K562 (cell line): ENCODE results near the gene BRD4. TPM values are rescaled to one million over a fixed set of nuclear protein-coding genes. Genes with fewer than 3 reads are reported as not detected.

Experiments used
- ARID2 ChIP-seq: fragments of 450-650 bp; IDR thresholded peaks from 2 replicates; pipeline ENCODE4 v1.6.1; 2017; ENCODE audit warnings: antibody characterized with exemption, mild to moderate bottlenecking
- BRF2 ChIP-seq: IDR thresholded peaks from 3 replicates; pipeline ENCODE4 v1.6.1; 2011; ENCODE audit warnings: borderline replicate concordance, mild to moderate bottlenecking; ENCODE audit not compliant: insufficient read length, insufficient read depth
- CTBP1 ChIP-seq: fragments of 450-650 bp; IDR thresholded peaks from 2 replicates; pipeline ENCODE4 v1.6.1; 2016; ENCODE audit warnings: borderline replicate concordance
- EP400 ChIP-seq: fragments of 450-650 bp; IDR thresholded peaks from 2 replicates; pipeline ENCODE4 v1.6.1; 2017; ENCODE audit warnings: antibody characterized with exemption, mild to moderate bottlenecking, moderate library complexity
- HDAC3 ChIP-seq: fragments of 450-650 bp; IDR thresholded peaks from 2 replicates; pipeline ENCODE4 v1.6.1; 2018; ENCODE audit warnings: borderline replicate concordance, mild to moderate bottlenecking, moderate library complexity; ENCODE audit not compliant: partially characterized antibody
- MCM3 ChIP-seq: fragments of 450-650 bp; IDR thresholded peaks from 2 replicates; pipeline ENCODE4 v1.6.1; 2016
- PCBP2 ChIP-seq: fragments of 200-400 bp; formaldehyde crosslinking; IDR thresholded peaks from 2 replicates; pipeline ENCODE4 v1.6.1; 2018; ENCODE audit warnings: low read length, low read depth, mild to moderate bottlenecking, moderate library complexity; ENCODE audit not compliant: poor library complexity, severe bottlenecking
- PHTF2 ChIP-seq: fragments of 250-450 bp; sonication (Bioruptor Pico); IDR thresholded peaks from 2 replicates; pipeline ENCODE4 v1.5.0; 2021; ENCODE audit warnings: mild to moderate bottlenecking
- RAD21 ChIP-seq, 2 experiments: fragments of 250-450 bp in 1 of 2; fragments of 450-650 bp in 1 of 2; sonication (Bioruptor Pico) in 1 of 2; formaldehyde crosslinking in 1 of 2; IDR thresholded peaks in 1 of 2; conservative IDR thresholded peaks in 1 of 2; 2 replicates each; pipeline versions ENCODE4 v1.4.0 to v1.8.0; 2020 to 2022; ENCODE audit warnings: mild to moderate bottlenecking in 2 of 2, moderate library complexity in 1 of 2
- RBM34 ChIP-seq: fragments of 200-400 bp; formaldehyde crosslinking; IDR thresholded peaks from 2 replicates; pipeline ENCODE4 v1.6.1; 2018; ENCODE audit warnings: low read length, borderline replicate concordance; ENCODE audit not compliant: insufficient read depth
- SREBF1 ChIP-seq: fragments of 150-350 bp; IDR thresholded peaks from 2 replicates; pipeline ENCODE4 v1.6.1; 2014; ENCODE audit warnings: antibody characterized with exemption, low read depth, low read length, borderline replicate concordance
- TAL1 ChIP-seq: fragments of 450-650 bp; IDR thresholded peaks from 2 replicates; pipeline ENCODE4 v1.6.1; 2016; ENCODE audit warnings: mild to moderate bottlenecking
- TEAD1 ChIP-seq, 2 experiments: fragments of 450-650 bp in 1 of 2; sonication (generic) in 1 of 2; formaldehyde crosslinking; IDR thresholded peaks; 2 replicates each; pipeline versions ENCODE4 v1.4.0 to v1.8.0; 2020 to 2022; ENCODE audit warnings: mild to moderate bottlenecking in 2 of 2, missing genetic modification reagents in 1 of 2
- ZNF398 ChIP-seq: fragments of 250-450 bp; sonication (Bioruptor Pico); IDR thresholded peaks from 2 replicates; pipeline ENCODE4 v1.8.0; 2021; ENCODE audit warnings: moderate library complexity, mild to moderate bottlenecking, inconsistent platforms
- polyA plus RNA-seq, 8 experiments: library from polyadenylated mRNA; depleted of rRNA in 4 of 8; stranded (reverse) in 5 of 8; unstranded in 3 of 8; fragments of >200 nt; fragmentation: Nextera tagmentation in 2 of 8; fragmentation: Illumina TruSeq in 1 of 8; extraction: Ambion mirVana in 2 of 8; extraction: Trizol in 1 of 8; gene quantifications; 2 replicates each; pipeline versions ENCODE4 v1.2.1 to v1.2.3, GENCODE V29; 2011 to 2014; ENCODE audit warnings: inconsistent platforms in 1 of 8, missing spikeins in 1 of 8
- total RNA-seq, 7 experiments: library from RNA; depleted of rRNA in 6 of 7; stranded (reverse); fragments of >200 nt in 6 of 7; fragmentation: Illumina TruSeq in 2 of 7; extraction: Trizol in 2 of 7; gene quantifications; 2 replicates each; pipeline versions ENCODE4 v1.2.1 to v1.2.3, GENCODE V29; 2011 to 2021; ENCODE audit warnings: low replicate concordance in 1 of 7
- TF ChIP-seq, protein P1 (sequence below): sonication (generic); formaldehyde crosslinking; IDR thresholded peaks from 2 replicates; pipeline ENCODE4 v1.8.1; 2023; ENCODE audit warnings: mild to moderate bottlenecking, missing genetic modification reagents

Gene BRD4
- total and polyA plus RNA-seq, 9 of the 15 experiments (the other 6 are each of a cell fraction or from before 2014, with no cell fraction given), result 1.8 to 105 (median 15.6) TPM

- TF ChIP-seq ZNF398 (CRISPR knock-in tag), result 0 out of 2 replicates have a peak, but pooled peaks have one; percentile 12
- no peak for TF ChIP-seq ARID2
- no peak for TF ChIP-seq HDAC3
- peak; percentile 76 for TF ChIP-seq EP400
- peak; percentile 51 for TF ChIP-seq CTBP1
- TF ChIP-seq SREBF1, result no peak
- TF ChIP-seq MCM3, result no peak
- TF ChIP-seq, protein P1, sequence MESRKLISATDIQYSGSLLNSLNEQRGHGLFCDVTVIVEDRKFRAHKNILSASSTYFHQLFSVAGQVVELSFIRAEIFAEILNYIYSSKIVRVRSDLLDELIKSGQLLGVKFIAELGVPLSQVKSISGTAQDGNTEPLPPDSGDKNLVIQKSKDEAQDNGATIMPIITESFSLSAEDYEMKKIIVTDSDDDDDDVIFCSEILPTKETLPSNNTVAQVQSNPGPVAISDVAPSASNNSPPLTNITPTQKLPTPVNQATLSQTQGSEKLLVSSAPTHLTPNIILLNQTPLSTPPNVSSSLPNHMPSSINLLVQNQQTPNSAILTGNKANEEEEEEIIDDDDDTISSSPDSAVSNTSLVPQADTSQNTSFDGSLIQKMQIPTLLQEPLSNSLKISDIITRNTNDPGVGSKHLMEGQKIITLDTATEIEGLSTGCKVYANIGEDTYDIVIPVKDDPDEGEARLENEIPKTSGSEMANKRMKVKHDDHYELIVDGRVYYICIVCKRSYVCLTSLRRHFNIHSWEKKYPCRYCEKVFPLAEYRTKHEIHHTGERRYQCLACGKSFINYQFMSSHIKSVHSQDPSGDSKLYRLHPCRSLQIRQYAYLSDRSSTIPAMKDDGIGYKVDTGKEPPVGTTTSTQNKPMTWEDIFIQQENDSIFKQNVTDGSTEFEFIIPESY (CRISPR knock-in tag), result no peak
- TF ChIP-seq PCBP2, result no peak
- TF ChIP-seq BRF2, result no peak
- 0 out of 2 replicates have a peak, but pooled peaks have one; percentile 2 for TF ChIP-seq TAL1
- no peak for TF ChIP-seq PHTF2
- TF ChIP-seq TEAD1 (CRISPR knock-in tag; IDR thresholded peaks at IDR 0.05), result no peak
- no peak for TF ChIP-seq RBM34
- 0 out of 4 replicates have a peak, but pooled peaks of 1 of the 2 experiments have one; percentile 27 for TF ChIP-seq RAD21 (CRISPR knock-in tag; conservative IDR thresholded peaks at IDR 0.05 in 1 of 2, IDR thresholded peaks at IDR 0.05 in 1 of 2)
Measured at GRCh38 chr19:15300533-15301197, 31.7 kb downstream of the BRD4 start (continued).
